ENCODE data around the gene CTTNBP2.

The CTTNBP2 gene

DNA sequence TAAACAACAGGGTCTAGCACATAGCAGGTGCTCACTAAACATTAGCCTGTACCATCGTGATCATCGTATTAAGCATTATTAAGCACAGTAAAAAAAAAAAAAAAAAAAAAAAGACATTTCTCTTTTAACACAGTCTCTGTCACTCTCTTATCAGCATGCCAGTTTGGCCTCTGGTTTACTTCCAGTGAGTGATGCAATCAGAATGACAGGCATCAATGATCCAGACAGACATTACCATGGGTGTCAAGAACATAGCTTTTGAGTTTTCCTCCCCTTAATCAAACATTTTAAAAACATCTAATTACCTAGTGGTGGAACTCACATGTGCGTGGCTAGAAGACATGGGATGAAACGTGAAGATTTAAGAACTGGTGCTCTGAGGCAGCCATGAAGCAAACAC lies 115.8 kb downstream of the CTTNBP2 start (continued):
- TF ChIP-seq, protein P1, sequence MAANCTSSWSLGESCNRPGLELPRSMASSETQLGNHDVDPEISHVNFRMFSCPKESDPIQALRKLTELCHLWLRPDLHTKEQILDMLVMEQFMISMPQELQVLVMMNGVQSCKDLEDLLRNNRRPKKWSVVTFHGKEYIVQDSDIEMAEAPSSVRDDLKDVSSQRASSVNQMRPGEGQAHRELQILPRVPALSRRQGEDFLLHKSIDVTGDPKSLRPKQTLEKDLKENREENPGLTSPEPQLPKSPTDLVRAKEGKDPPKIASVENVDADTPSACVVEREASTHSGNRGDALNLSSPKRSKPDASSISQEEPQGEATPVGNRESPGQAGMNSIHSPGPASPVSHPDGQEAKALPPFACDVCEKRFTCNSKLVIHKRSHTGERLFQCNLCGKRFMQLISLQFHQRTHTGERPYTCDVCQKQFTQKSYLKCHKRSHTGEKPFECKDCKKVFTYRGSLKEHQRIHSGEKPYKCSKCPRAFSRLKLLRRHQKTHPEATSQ (tag by site-specific recombination; IDR thresholded peaks at IDR 0.05) = no peak
- TF ChIP-seq ZNF791 (tag by site-specific recombination; IDR thresholded peaks at IDR 0.05) (no peak), YY1 (tag by site-specific recombination; IDR thresholded peaks at IDR 0.05) (no peak), ZBTB6 (tag by site-specific recombination; IDR thresholded peaks at IDR 0.05) (no peak)
- TF ChIP-seq, protein P2, sequence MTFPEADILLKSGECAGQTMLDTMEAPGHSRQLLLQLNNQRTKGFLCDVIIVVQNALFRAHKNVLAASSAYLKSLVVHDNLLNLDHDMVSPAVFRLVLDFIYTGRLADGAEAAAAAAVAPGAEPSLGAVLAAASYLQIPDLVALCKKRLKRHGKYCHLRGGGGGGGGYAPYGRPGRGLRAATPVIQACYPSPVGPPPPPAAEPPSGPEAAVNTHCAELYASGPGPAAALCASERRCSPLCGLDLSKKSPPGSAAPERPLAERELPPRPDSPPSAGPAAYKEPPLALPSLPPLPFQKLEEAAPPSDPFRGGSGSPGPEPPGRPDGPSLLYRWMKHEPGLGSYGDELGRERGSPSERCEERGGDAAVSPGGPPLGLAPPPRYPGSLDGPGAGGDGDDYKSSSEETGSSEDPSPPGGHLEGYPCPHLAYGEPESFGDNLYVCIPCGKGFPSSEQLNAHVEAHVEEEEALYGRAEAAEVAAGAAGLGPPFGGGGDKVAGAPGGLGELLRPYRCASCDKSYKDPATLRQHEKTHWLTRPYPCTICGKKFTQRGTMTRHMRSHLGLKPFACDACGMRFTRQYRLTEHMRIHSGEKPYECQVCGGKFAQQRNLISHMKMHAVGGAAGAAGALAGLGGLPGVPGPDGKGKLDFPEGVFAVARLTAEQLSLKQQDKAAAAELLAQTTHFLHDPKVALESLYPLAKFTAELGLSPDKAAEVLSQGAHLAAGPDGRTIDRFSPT (tag by site-specific recombination; IDR thresholded peaks at IDR 0.05) = no peak

DNA sequence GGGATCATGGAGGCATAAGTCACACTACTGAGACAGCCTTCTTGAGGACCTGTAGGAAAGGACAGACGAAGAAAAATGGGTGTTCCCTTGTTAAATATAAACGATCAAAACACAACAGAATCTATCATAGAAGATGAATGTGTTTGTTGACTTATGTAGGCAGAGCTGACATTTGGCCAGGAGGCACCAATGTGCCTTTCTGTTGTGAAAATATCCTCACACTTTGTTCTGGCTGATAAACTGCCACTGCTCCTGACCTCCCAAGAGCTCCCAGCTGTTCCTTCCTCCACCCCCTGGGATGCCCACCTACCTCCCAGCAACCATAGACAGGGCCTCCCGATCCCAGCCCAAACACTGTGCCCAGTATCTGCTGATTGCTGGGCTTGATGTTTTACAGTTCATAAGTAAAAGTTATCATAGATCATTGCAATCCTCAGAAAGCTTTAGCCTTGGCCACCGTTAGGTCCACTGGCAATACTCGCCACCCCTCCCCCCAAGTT lies 116.6 kb downstream of the CTTNBP2 start:
- CTCF ChIA-PET = no interaction called here
- TF ChIP-seq GLIS1 (tag by site-specific recombination; IDR thresholded peaks at IDR 0.05) = peak; percentile 30; the same call in 1 of the 2 replicates
- TF ChIP-seq ZNF341 (tag by site-specific recombination; IDR thresholded peaks at IDR 0.05; ENCODE audit: low read depth) = peak; percentile 66
- TF ChIP-seq ZNF501 (tag by site-specific recombination; IDR thresholded peaks at IDR 0.05) = no peak
- no peak for TF ChIP-seq ZNF549 (tag by site-specific recombination; IDR thresholded peaks at IDR 0.05)
- H3K27ac ChIP-seq (ENCODE audit: extremely low read depth, low read depth, low read length) = no peak overlapping the region
- H3K4me3 ChIP-seq (ENCODE audit: low read depth, low read length) = no peak overlapping the region
- H3K9me3 ChIP-seq (ENCODE audit: control insufficient read depth, insufficient read depth, low read depth, low read length) = no peaks in the 10 kb centered on the region
- peaks cover 0 to 11% of the 10 kb centered on the region in 2 experiments; a peak in 2 of 3 replicates for H3K36me3 ChIP-seq (ENCODE audit: control insufficient read depth in 2 of 2, insufficient read depth in 1 of 2, low read length in 2 of 2)
- POLR2A ChIA-PET = no interaction called here
- H3K4me1 ChIP-seq (ENCODE audit: control insufficient read depth, insufficient read depth, low read length) = no peaks in the 10 kb centered on the region

- Histone ChIP-seq H3K4me3 (ENCODE audit: low read depth, low read length) (no peak overlapping the region), H3K9me3 (ENCODE audit: control insufficient read depth, insufficient read depth, low read depth, low read length) (no peaks in the 10 kb centered on the region), H3K4me1 (ENCODE audit: control insufficient read depth, insufficient read depth, low read length) (no peaks in the 10 kb centered on the region), H3K36me3 (ENCODE audit: control insufficient read depth in 2 of 2, insufficient read depth in 1 of 2, low read length in 2 of 2) (peaks cover 0 to 7% of the 10 kb centered on the region in 2 experiments; a peak in 2 of 3 replicates), H3K27ac (ENCODE audit: extremely low read depth, low read depth, low read length) (no peak overlapping the region)
- TF ChIP-seq KLF1 (tag by site-specific recombination; IDR thresholded peaks at IDR 0.05) = no peak
- no peak for TF ChIP-seq ZNF221 (tag by site-specific recombination; IDR thresholded peaks at IDR 0.05; ENCODE audit: borderline replicate concordance)
- TF ChIP-seq, protein P3, sequence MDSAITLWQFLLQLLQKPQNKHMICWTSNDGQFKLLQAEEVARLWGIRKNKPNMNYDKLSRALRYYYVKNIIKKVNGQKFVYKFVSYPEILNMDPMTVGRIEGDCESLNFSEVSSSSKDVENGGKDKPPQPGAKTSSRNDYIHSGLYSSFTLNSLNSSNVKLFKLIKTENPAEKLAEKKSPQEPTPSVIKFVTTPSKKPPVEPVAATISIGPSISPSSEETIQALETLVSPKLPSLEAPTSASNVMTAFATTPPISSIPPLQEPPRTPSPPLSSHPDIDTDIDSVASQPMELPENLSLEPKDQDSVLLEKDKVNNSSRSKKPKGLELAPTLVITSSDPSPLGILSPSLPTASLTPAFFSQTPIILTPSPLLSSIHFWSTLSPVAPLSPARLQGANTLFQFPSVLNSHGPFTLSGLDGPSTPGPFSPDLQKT (IDR thresholded peaks at IDR 0.05; ENCODE audit: borderline replicate concordance, low read depth, low read length) = no peak
- TF ChIP-seq ZSCAN23 (tag by site-specific recombination; IDR thresholded peaks at IDR 0.05) = no peak
- POLR2A ChIA-PET = no interaction called here
- CTCF ChIA-PET = no interaction called here
These were observed 118.1 kb downstream of the CTTNBP2 start for GRCh38 chr7:117755136-117755535.

DNA sequence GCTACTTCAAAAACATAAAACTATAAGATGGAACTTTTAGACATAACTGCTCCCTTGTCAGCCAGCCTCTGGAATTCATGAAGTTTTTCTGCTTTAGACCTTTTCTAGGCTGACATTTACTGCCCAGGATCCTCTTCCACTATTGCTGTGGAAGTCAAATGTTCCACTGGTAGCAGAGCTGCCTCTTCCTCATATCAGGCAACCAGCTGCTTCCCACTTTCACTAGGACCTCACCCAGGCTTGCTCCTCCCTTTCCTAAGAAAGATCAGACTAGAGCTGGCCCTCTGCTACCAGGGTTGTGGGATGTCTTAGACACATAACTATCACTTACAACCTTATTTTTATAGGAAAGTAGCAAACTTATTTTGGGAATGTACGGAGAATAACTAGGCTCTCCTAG lies 121.5 kb downstream of the CTTNBP2 start:
- TF ChIP-seq ZNF549 (tag by site-specific recombination; IDR thresholded peaks at IDR 0.05) (no peak), SP2 (tag by site-specific recombination; IDR thresholded peaks at IDR 0.05) (no peak), ZFP69B (tag by site-specific recombination; IDR thresholded peaks at IDR 0.05) (no peak), ZNF548 (tag by site-specific recombination; IDR thresholded peaks at IDR 0.05) (no peak), ZNF341 (tag by site-specific recombination; IDR thresholded peaks at IDR 0.05; ENCODE audit: low read depth) (no peak), ZNF112 (tag by site-specific recombination; IDR thresholded peaks at IDR 0.05) (no peak), ZNF510 (tag by site-specific recombination; IDR thresholded peaks at IDR 0.05; ENCODE audit: insufficient replicate concordance) (no peak), INSM2 (tag by site-specific recombination; IDR thresholded peaks at IDR 0.05) (no peak)
- Histone ChIP-seq H3K27ac (ENCODE audit: extremely low read depth, low read depth, low read length) (no peak overlapping the region), H3K9me3 (ENCODE audit: control insufficient read depth, insufficient read depth, low read depth, low read length) (no peaks in the 10 kb centered on the region), H3K4me3 (ENCODE audit: low read depth, low read length) (no peak overlapping the region), H3K4me1 (ENCODE audit: control insufficient read depth, insufficient read depth, low read length) (no peaks in the 10 kb centered on the region), H3K36me3 (ENCODE audit: control insufficient read depth in 2 of 2, insufficient read depth in 1 of 2, low read length in 2 of 2) (peaks cover 0 to 5% of the 10 kb centered on the region in 2 experiments; a peak in 2 of 3 replicates)
- POLR2A ChIA-PET = no interaction called here
- CTCF ChIA-PET = interaction anchor here (0.6 to 2.1 kb wide), 9 partner anchors 14 to 445 kb away, joined by 3 to 7 read pairs (median 4); no protein-coding TSS in a partner anchor
